ENCODE measurements around the gene BORCS6. TPM values are rescaled to one million over a fixed set of nuclear protein-coding genes. Genes with fewer than 3 reads are reported as not detected.

The BORCS6 gene
- total and polyA plus RNA-seq, 2 of the 13 experiments (the other 11 are each of a cell fraction or from before 2014, with no cell fraction given), result 2.0 to 5.1 TPM

DNA sequence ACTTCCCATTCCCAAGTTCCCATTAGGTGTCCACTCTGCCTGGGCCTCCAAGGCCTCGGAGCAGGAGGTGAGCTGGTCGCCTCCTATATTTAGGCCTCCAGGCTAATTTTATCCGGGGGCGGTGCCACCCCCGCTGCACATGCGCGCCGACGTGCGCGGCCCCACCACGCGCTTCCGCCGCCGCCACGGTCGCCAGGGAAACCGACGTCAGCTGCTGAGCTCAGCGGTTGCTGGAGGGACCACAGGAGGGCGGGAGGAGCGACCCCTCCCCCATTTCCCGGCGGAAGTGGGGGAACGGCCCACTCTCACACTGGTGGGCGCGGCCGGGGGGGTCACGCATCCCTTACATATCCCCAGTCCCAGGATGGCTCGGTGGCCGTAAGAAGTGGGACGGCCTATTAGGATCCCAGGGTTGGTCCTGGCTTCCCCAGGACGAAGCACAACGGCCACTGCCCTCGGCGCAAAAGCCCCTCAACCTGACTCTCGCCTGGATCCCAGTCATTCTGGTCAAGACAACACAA lies 38.8 kb downstream of the BORCS6 start:
- Histone ChIP-seq H3K27me3 (ENCODE audit: control insufficient read depth in 1 of 2, insufficient read depth in 2 of 2, low read length in 2 of 2) (no peaks in the 10 kb centered on the region), H3K36me3 (replicated peaks in 1 of 2; ENCODE audit: control insufficient read depth in 1 of 2, insufficient read depth in 2 of 2, low read length in 2 of 2) (peaks cover 13 to 28% of the 10 kb centered on the region in 2 experiments; a peak in 4 of 5 replicates), H3K9me3 (ENCODE audit: low read length) (no peaks in the 10 kb centered on the region), H4K20me1 (ENCODE audit: insufficient read depth, low read length) (no peaks in the 10 kb centered on the region), H2AFZ (ENCODE audit: low read length) (no peak overlapping the region), H3K27ac (ENCODE audit: extremely low read length, insufficient read depth, low read length) (no peak overlapping the region), H3K79me2 (ENCODE audit: insufficient read depth, low read length) (peaks cover 4% of the 10 kb centered on the region), H3K9ac (ENCODE audit: insufficient read depth, low read depth, low read length) (peak overlapping the region; percentile 68; the same call in 1 of the 2 replicates), H3K4me2 (ENCODE audit: low read depth, low read length) (peak overlapping the region; percentile 65), H3K4me1 (ENCODE audit: insufficient read depth, low read length) (peaks cover 46% of the 10 kb centered on the region), H3K4me3 (replicated peaks in 1 of 3; ENCODE audit: insufficient read depth in 1 of 3, low read depth in 2 of 3, low read length in 3 of 3) (peak overlapping the region in 2 of 3 experiments; percentile 68 to 70; a peak in 3 of 6 replicates)
- TF ChIP-seq ZNF317 (CRISPR knock-in tag; IDR thresholded peaks at IDR 0.05), result no peak
- no peak for TF ChIP-seq ZNF143 (CRISPR knock-in tag; IDR thresholded peaks at IDR 0.05)
- TF ChIP-seq RBFOX2 (IDR thresholded peaks at IDR 0.05; ENCODE audit: low read depth, low read length), result 0 out of 2 replicates have a peak, but pooled peaks have one; percentile 16
- no peak for TF ChIP-seq NR2F2 (IDR thresholded peaks at IDR 0.05; ENCODE audit: borderline replicate concordance, low read depth)
- intact Hi-C loops (cut with micrococcal nuclease; ENCODE audit: unreplicated experiment), result no loop called here
- no peak for DNase-seq (ENCODE audit: low spot score)
- CTCF ChIA-PET (ENCODE audit: low intra/inter-chr PET ratio, low total read pairs), result no interaction called here
- BruUV-seq (replicated peaks), result no TSS peak
- FAIRE-seq, result no peak
- in situ Hi-C loops (cut with HindIII; ENCODE audit: extremely low pct_ligation_motif_present, low pct_unique_long_range_greater_than_20kb), result no loop called here
- no peak for ATAC-seq
- 94% methylated on average over 31 of the region's 38 CpGs for WGBS (ENCODE audit: low lambda C conversion rate)
- POLR2A ChIA-PET, result interaction anchor here (1.7 kb wide), 1 partner anchor 12 kb away, joined by 7 read pairs; no protein-coding TSS in a partner anchor

DNA sequence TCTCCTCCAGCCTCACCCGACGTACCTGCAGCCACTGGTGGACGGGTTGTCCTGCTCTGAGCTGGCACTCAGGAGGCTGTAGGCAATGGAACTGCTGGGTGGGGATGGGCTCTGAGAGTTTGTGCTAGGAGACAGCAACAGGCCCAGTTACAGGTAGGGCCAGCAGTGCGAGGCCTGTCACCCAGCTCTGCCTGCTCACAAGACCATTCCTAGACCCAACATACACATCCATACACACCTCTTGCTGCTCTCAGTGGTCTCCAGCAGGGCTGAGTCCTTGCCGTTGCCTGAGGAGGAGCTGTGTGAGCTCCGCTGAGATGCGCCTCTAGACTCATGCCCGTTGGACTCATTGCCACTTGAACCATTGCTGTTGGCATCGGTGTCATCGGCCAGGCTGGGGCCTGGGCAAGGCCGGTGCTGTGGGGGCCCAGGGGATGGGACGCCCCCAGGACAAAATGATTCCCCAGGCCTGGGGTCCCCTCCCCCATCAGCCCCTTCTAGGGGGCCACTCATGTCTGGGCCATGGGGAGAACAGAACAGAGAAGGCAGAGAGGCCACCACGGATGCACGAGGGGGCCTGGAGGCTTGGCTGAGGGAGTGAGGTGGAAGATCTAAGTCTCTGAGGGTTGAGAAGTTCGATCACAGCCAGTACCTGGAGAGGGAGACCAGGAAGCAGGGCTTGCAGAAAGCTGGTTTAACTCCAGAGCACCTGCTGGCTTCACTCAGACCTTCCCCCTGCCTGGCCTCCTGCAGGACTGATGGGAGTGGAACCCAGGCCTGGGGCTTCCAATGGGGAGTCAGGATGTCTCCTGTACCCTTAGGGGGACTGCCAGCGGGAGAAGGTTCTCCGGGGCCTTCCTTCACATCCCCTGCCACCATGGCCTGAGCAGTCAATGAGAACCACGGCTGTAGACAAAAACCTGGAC lies 39.5 kb downstream of the BORCS6 start:
- H3K79me2 ChIP-seq (ENCODE audit: insufficient read depth, low read length), result peaks cover 4% of the 10 kb centered on the region
- H3K4me2 ChIP-seq (ENCODE audit: low read depth, low read length), result no peak overlapping the region
- ChIA-PET POLR2A (no interaction called here), CTCF (ENCODE audit: low intra/inter-chr PET ratio, low total read pairs) (no interaction called here)
- no peak overlapping the region for H2AFZ ChIP-seq (ENCODE audit: low read length)
- no peak for ATAC-seq
- BruUV-seq (replicated peaks), result no TSS peak
- no peak overlapping the region for H3K27ac ChIP-seq (ENCODE audit: extremely low read length, insufficient read depth, low read length)
- no peaks in the 10 kb centered on the region for H3K27me3 ChIP-seq (ENCODE audit: control insufficient read depth in 1 of 2, insufficient read depth in 2 of 2, low read length in 2 of 2)
- peaks cover 16 to 33% of the 10 kb centered on the region in 2 experiments; a peak in 4 of 5 replicates for H3K36me3 ChIP-seq (replicated peaks in 1 of 2; ENCODE audit: control insufficient read depth in 1 of 2, insufficient read depth in 2 of 2, low read length in 2 of 2)
- no peaks in the 10 kb centered on the region for H4K20me1 ChIP-seq (ENCODE audit: insufficient read depth, low read length)
- no peak overlapping the region for H3K9ac ChIP-seq (ENCODE audit: insufficient read depth, low read depth, low read length)
- 92% methylated on average over 13 of the region's 18 CpGs for WGBS (ENCODE audit: low lambda C conversion rate)
- H3K4me1 ChIP-seq (ENCODE audit: insufficient read depth, low read length), result peaks cover 43% of the 10 kb centered on the region
- intact Hi-C loops (cut with micrococcal nuclease; ENCODE audit: unreplicated experiment) (no loop called here), in situ Hi-C loops (cut with HindIII; ENCODE audit: extremely low pct_ligation_motif_present, low pct_unique_long_range_greater_than_20kb) (no loop called here)
- no peak for DNase-seq (ENCODE audit: low spot score)
- TF ChIP-seq PRMT3 (CRISPR knock-in tag; IDR thresholded peaks at IDR 0.05; ENCODE audit: borderline replicate concordance, low read depth) (no peak), ZNF605 (CRISPR knock-in tag; IDR thresholded peaks at IDR 0.05) (no peak), FOSL2 (CRISPR knock-in tag; IDR thresholded peaks at IDR 0.05) (no peak), ZNF431 (CRISPR knock-in tag; IDR thresholded peaks at IDR 0.05; ENCODE audit: borderline replicate concordance, low read depth) (no peak), ZNF549 (CRISPR knock-in tag; IDR thresholded peaks at IDR 0.05) (no peak), MTA1 (CRISPR knock-in tag; IDR thresholded peaks at IDR 0.05; ENCODE audit: borderline replicate concordance) (no peak)
- TF ChIP-seq, protein P1, sequence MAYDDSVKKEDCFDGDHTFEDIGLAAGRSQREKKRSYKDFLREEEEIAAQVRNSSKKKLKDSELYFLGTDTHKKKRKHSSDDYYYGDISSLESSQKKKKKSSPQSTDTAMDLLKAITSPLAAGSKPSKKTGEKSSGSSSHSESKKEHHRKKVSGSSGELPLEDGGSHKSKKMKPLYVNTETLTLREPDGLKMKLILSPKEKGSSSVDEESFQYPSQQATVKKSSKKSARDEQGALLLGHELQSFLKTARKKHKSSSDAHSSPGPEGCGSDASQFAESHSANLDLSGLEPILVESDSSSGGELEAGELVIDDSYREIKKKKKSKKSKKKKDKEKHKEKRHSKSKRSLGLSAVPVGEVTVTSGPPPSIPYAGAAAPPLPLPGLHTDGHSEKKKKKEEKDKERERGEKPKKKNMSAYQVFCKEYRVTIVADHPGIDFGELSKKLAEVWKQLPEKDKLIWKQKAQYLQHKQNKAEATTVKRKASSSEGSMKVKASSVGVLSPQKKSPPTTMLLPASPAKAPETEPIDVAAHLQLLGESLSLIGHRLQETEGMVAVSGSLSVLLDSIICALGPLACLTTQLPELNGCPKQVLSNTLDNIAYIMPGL (CRISPR knock-in tag; IDR thresholded peaks at IDR 0.05; ENCODE audit: borderline replicate concordance in 1 of 2, low read depth in 1 of 2), result no peak
- TF ChIP-seq, protein P2, sequence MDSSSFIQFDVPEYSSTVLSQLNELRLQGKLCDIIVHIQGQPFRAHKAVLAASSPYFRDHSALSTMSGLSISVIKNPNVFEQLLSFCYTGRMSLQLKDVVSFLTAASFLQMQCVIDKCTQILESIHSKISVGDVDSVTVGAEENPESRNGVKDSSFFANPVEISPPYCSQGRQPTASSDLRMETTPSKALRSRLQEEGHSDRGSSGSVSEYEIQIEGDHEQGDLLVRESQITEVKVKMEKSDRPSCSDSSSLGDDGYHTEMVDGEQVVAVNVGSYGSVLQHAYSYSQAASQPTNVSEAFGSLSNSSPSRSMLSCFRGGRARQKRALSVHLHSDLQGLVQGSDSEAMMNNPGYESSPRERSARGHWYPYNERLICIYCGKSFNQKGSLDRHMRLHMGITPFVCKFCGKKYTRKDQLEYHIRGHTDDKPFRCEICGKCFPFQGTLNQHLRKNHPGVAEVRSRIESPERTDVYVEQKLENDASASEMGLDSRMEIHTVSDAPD (CRISPR knock-in tag; IDR thresholded peaks at IDR 0.05), result no peak
- no peaks in the 10 kb centered on the region for H3K9me3 ChIP-seq (ENCODE audit: low read length)
- H3K4me3 ChIP-seq (replicated peaks in 1 of 3; ENCODE audit: insufficient read depth in 1 of 3, low read depth in 2 of 3, low read length in 3 of 3), result no peak overlapping the region
- FAIRE-seq, result no peak

Measured in HepG2 (cell line).